ENCODE results near the gene DLG4.

Gene DLG4

DNA sequence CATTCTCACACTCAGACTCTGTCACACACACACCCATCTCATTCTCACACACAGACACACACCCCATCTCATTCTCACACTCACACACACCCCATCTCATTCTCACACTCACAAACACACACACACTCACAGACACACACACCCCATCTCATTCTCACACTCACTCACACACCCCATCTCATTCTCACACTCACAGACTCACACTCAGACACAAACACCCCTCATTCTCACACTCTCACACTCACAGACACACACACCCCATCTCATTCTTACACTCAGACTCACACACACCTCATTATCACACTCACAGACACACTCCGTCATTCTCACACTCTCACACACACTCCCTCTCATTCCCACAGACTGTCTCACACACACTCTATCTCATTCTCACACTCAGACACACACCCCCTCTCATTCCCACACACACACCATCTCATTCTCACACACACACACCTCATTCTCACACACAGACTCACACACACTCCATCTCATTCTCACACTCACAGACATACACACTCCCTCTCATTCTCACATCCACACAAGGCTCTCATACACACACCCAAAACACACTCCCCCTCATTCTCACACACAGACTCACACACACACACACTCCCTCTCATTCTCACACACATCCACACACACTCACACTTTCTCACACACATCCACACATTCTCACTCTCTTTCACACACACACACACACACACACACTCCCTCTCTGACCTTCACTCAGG is 43.4 kb downstream of the DLG4 start (continued):
- TF ChIP-seq ZNF426 (tag by site-specific recombination; IDR thresholded peaks at IDR 0.05) (no peak), ZNF433 (tag by site-specific recombination; IDR thresholded peaks at IDR 0.05; ENCODE audit: low read depth) (no peak), ZXDB (tag by site-specific recombination; IDR thresholded peaks at IDR 0.05) (no peak), ZNF114 (tag by site-specific recombination; IDR thresholded peaks at IDR 0.05) (peak; percentile 93), MZF1 (tag by site-specific recombination; IDR thresholded peaks at IDR 0.05; ENCODE audit: borderline replicate concordance) (no peak), ZNF768 (tag by site-specific recombination; IDR thresholded peaks at IDR 0.05) (no peak), ZNF600 (tag by site-specific recombination; IDR thresholded peaks at IDR 0.05) (no peak; the same call in 1 of the 2 replicates), FEZF1 (tag by site-specific recombination; IDR thresholded peaks at IDR 0.05) (no peak), ZNF239 (tag by site-specific recombination; IDR thresholded peaks at IDR 0.05) (no peak), TRIM28 (IDR thresholded peaks at IDR 0.05; ENCODE audit: borderline replicate concordance, low read length) (no peak), GLIS1 (tag by site-specific recombination; IDR thresholded peaks at IDR 0.05) (no peak; the same call in 1 of the 2 replicates), KLF8 (tag by site-specific recombination; IDR thresholded peaks at IDR 0.05) (no peak), OSR2 (tag by site-specific recombination; IDR thresholded peaks at IDR 0.05) (no peak), ZNF391 (tag by site-specific recombination; IDR thresholded peaks at IDR 0.05; ENCODE audit: borderline replicate concordance, low read depth) (no peak; the same call in 1 of the 2 replicates), ZBTB17 (tag by site-specific recombination; IDR thresholded peaks at IDR 0.05) (no peak), ZNF121 (tag by site-specific recombination; IDR thresholded peaks at IDR 0.05) (no peak), ZNF16 (tag by site-specific recombination; IDR thresholded peaks at IDR 0.05; ENCODE audit: low read depth) (no peak; the same call in 1 of the 2 replicates), ZNF140 (tag by site-specific recombination; IDR thresholded peaks at IDR 0.05) (0 out of 2 replicates have a peak, but pooled peaks have one; percentile 21), HOXC10 (CRISPR knock-in tag; IDR thresholded peaks at IDR 0.05) (no peak), ZNF366 (tag by site-specific recombination; conservative IDR thresholded peaks at IDR 0.05) (peak; percentile 51), ZNF175 (tag by site-specific recombination; IDR thresholded peaks at IDR 0.05) (no peak), ZNF510 (tag by site-specific recombination; IDR thresholded peaks at IDR 0.05; ENCODE audit: insufficient replicate concordance) (no peak), SP7 (tag by site-specific recombination; IDR thresholded peaks at IDR 0.05) (no peak), ZNF629 (tag by site-specific recombination; IDR thresholded peaks at IDR 0.05) (no peak), ZNF311 (tag by site-specific recombination; IDR thresholded peaks at IDR 0.05; ENCODE audit: borderline replicate concordance) (peak; percentile 96; the same call in 1 of the 2 replicates)
- TF ChIP-seq, protein P1, sequence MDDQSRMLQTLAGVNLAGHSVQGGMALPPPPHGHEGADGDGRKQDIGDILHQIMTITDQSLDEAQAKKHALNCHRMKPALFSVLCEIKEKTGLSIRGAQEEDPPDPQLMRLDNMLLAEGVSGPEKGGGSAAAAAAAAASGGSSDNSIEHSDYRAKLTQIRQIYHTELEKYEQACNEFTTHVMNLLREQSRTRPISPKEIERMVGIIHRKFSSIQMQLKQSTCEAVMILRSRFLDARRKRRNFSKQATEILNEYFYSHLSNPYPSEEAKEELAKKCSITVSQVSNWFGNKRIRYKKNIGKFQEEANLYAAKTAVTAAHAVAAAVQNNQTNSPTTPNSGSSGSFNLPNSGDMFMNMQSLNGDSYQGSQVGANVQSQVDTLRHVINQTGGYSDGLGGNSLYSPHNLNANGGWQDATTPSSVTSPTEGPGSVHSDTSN (CRISPR knock-in tag; IDR thresholded peaks at IDR 0.05): no peak
- TF ChIP-seq, protein P2, sequence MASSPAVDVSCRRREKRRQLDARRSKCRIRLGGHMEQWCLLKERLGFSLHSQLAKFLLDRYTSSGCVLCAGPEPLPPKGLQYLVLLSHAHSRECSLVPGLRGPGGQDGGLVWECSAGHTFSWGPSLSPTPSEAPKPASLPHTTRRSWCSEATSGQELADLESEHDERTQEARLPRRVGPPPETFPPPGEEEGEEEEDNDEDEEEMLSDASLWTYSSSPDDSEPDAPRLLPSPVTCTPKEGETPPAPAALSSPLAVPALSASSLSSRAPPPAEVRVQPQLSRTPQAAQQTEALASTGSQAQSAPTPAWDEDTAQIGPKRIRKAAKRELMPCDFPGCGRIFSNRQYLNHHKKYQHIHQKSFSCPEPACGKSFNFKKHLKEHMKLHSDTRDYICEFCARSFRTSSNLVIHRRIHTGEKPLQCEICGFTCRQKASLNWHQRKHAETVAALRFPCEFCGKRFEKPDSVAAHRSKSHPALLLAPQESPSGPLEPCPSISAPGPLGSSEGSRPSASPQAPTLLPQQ (tag by site-specific recombination; IDR thresholded peaks at IDR 0.05): no peak
- TF ChIP-seq, protein P3, sequence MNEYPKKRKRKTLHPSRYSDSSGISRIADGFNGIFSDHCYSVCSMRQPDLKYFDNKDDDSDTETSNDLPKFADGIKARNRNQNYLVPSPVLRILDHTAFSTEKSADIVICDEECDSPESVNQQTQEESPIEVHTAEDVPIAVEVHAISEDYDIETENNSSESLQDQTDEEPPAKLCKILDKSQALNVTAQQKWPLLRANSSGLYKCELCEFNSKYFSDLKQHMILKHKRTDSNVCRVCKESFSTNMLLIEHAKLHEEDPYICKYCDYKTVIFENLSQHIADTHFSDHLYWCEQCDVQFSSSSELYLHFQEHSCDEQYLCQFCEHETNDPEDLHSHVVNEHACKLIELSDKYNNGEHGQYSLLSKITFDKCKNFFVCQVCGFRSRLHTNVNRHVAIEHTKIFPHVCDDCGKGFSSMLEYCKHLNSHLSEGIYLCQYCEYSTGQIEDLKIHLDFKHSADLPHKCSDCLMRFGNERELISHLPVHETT (tag by site-specific recombination; IDR thresholded peaks at IDR 0.05): no peak
- TF ChIP-seq, protein P4, sequence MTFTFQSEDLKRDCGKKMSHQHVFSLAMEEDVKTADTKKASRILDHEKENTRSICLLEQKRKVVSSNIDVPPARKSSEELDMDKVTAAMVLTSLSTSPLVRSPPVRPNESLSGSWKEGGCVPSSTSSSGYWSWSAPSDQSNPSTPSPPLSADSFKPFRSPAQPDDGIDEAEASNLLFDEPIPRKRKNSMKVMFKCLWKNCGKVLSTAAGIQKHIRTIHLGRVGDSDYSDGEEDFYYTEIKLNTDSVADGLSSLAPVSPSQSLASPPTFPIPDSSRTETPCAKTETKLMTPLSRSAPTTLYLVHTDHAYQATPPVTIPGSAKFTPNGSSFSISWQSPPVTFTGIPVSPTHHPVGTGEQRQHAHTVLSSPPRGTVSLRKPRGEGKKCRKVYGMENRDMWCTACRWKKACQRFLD (tag by site-specific recombination; IDR thresholded peaks at IDR 0.05): no peak
- TF ChIP-seq, protein P5, sequence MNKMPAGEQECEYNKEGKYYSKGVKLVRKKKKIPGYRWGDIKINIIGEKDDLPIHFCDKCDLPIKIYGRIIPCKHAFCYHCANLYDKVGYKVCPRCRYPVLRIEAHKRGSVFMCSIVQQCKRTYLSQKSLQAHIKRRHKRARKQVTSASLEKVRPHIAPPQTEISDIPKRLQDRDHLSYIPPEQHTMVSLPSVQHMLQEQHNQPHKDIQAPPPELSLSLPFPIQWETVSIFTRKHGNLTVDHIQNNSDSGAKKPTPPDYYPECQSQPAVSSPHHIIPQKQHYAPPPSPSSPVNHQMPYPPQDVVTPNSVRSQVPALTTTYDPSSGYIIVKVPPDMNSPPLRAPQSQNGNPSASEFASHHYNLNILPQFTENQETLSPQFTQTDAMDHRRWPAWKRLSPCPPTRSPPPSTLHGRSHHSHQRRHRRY (tag by site-specific recombination; IDR thresholded peaks at IDR 0.05): peak; percentile 93
- TF ChIP-seq, protein P6, sequence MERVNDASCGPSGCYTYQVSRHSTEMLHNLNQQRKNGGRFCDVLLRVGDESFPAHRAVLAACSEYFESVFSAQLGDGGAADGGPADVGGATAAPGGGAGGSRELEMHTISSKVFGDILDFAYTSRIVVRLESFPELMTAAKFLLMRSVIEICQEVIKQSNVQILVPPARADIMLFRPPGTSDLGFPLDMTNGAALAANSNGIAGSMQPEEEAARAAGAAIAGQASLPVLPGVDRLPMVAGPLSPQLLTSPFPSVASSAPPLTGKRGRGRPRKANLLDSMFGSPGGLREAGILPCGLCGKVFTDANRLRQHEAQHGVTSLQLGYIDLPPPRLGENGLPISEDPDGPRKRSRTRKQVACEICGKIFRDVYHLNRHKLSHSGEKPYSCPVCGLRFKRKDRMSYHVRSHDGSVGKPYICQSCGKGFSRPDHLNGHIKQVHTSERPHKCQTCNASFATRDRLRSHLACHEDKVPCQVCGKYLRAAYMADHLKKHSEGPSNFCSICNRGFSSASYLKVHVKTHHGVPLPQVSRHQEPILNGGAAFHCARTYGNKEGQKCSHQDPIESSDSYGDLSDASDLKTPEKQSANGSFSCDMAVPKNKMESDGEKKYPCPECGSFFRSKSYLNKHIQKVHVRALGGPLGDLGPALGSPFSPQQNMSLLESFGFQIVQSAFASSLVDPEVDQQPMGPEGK (tag by site-specific recombination; IDR thresholded peaks at IDR 0.05): no peak

All from HEK293 (cell line).